ENCODE data around the gene ADTRP. TPM values are rescaled to one million over a fixed set of nuclear protein-coding genes. Genes with fewer than 3 reads are reported as not detected.

Gene ADTRP
- total RNA-seq, 2 experiments from 2014 or later, result not detected

- ChIA-PET POLR2A (no interaction called here), CTCF (ENCODE audit: unreplicated experiment) (no interaction called here)
- Histone ChIP-seq H3K79me2 (ENCODE audit: insufficient read depth, low read depth, low read length) (no peaks in the 10 kb centered on the region), H3K9me2 (ENCODE audit: insufficient read depth, low read length) (no peaks in the 10 kb centered on the region), H4K20me1 (ENCODE audit: insufficient read depth, low read length) (no peaks in the 10 kb centered on the region), H2AFZ (ENCODE audit: low read length) (no peak overlapping the region), H3K27ac (ENCODE audit: low read depth, low read length, poor library complexity, severe bottlenecking) (no peak overlapping the region), H3K4me2 (ENCODE audit: low read length) (no peak overlapping the region), H3K4me1 (ENCODE audit: insufficient read depth, low read length, poor library complexity, severe bottlenecking) (no peaks in the 10 kb centered on the region), H3K9me3 (ENCODE audit: low read length) (no peaks in the 10 kb centered on the region), H3K4me3 (ENCODE audit: low read depth, low read length, poor library complexity, severe bottlenecking) (no peak overlapping the region), H3K36me3 (ENCODE audit: insufficient read depth, low read length) (no peaks in the 10 kb centered on the region)
- no peak for DNase-seq (ENCODE audit: low spot score)
- intact Hi-C loops (cut with micrococcal nuclease; ENCODE audit: unreplicated experiment), result no loop called here
- no TSS peak for BruUV-seq (replicated peaks)
- TF ChIP-seq, protein P1, sequence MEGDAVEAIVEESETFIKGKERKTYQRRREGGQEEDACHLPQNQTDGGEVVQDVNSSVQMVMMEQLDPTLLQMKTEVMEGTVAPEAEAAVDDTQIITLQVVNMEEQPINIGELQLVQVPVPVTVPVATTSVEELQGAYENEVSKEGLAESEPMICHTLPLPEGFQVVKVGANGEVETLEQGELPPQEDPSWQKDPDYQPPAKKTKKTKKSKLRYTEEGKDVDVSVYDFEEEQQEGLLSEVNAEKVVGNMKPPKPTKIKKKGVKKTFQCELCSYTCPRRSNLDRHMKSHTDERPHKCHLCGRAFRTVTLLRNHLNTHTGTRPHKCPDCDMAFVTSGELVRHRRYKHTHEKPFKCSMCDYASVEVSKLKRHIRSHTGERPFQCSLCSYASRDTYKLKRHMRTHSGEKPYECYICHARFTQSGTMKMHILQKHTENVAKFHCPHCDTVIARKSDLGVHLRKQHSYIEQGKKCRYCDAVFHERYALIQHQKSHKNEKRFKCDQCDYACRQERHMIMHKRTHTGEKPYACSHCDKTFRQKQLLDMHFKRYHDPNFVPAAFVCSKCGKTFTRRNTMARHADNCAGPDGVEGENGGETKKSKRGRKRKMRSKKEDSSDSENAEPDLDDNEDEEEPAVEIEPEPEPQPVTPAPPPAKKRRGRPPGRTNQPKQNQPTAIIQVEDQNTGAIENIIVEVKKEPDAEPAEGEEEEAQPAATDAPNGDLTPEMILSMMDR (conservative IDR thresholded peaks at IDR 0.05; ENCODE audit: low read length), result no peak
- TF ChIP-seq EZH2phosphoT487 (IDR thresholded peaks at IDR 0.05; ENCODE audit: borderline replicate concordance, low read depth, low read length), result no peak
Measured at GRCh38 chr6:11785415-11785773, 6.8 kb upstream of the ADTRP start.

- Histone ChIP-seq H3K4me2 (ENCODE audit: low read length) (no peak overlapping the region), H4K20me1 (ENCODE audit: insufficient read depth, low read length) (no peaks in the 10 kb centered on the region), H3K9me2 (ENCODE audit: insufficient read depth, low read length) (no peaks in the 10 kb centered on the region), H3K9me3 (ENCODE audit: low read length) (no peaks in the 10 kb centered on the region), H3K4me3 (ENCODE audit: low read depth, low read length, poor library complexity, severe bottlenecking) (no peak overlapping the region), H3K4me1 (ENCODE audit: insufficient read depth, low read length, poor library complexity, severe bottlenecking) (no peaks in the 10 kb centered on the region), H3K79me2 (ENCODE audit: insufficient read depth, low read depth, low read length) (no peaks in the 10 kb centered on the region), H3K36me3 (ENCODE audit: insufficient read depth, low read length) (no peaks in the 10 kb centered on the region), H3K27ac (ENCODE audit: low read depth, low read length, poor library complexity, severe bottlenecking) (no peak overlapping the region), H2AFZ (ENCODE audit: low read length) (no peak overlapping the region)
- TF ChIP-seq, protein P1 (conservative IDR thresholded peaks at IDR 0.05; ENCODE audit: low read length), result no peak
- no peak for TF ChIP-seq EZH2phosphoT487 (IDR thresholded peaks at IDR 0.05; ENCODE audit: borderline replicate concordance, low read depth, low read length)
- intact Hi-C loops (cut with micrococcal nuclease; ENCODE audit: unreplicated experiment), result no loop called here
- no peak for DNase-seq (ENCODE audit: low spot score)
- ChIA-PET CTCF (ENCODE audit: unreplicated experiment) (no interaction called here), POLR2A (no interaction called here)
- no TSS peak for BruUV-seq (replicated peaks)
Measured at GRCh38 chr6:11784341-11784740, 5.7 kb upstream of the ADTRP start.

- Histone ChIP-seq H3K79me2 (ENCODE audit: insufficient read depth, low read depth, low read length) (no peaks in the 10 kb centered on the region), H3K9me2 (ENCODE audit: insufficient read depth, low read length) (no peaks in the 10 kb centered on the region), H2AFZ (ENCODE audit: low read length) (no peak overlapping the region), H3K36me3 (ENCODE audit: insufficient read depth, low read length) (no peaks in the 10 kb centered on the region), H3K9me3 (ENCODE audit: low read length) (no peaks in the 10 kb centered on the region), H3K27ac (ENCODE audit: low read depth, low read length, poor library complexity, severe bottlenecking) (no peak overlapping the region), H3K4me2 (ENCODE audit: low read length) (no peak overlapping the region), H3K4me1 (ENCODE audit: insufficient read depth, low read length, poor library complexity, severe bottlenecking) (no peaks in the 10 kb centered on the region), H3K4me3 (ENCODE audit: low read depth, low read length, poor library complexity, severe bottlenecking) (no peak overlapping the region), H4K20me1 (ENCODE audit: insufficient read depth, low read length) (no peaks in the 10 kb centered on the region)
- DNase-seq (ENCODE audit: low spot score), result no peak
- intact Hi-C loops (cut with micrococcal nuclease; ENCODE audit: unreplicated experiment), result no loop called here
- ChIA-PET CTCF (ENCODE audit: unreplicated experiment) (no interaction called here), POLR2A (interaction anchor here (1.0 kb wide), 1 partner anchor 812 kb away, joined by 4 read pairs; no protein-coding TSS in a partner anchor)
- BruUV-seq (replicated peaks), result no TSS peak
- no peak for TF ChIP-seq EZH2phosphoT487 (IDR thresholded peaks at IDR 0.05; ENCODE audit: borderline replicate concordance, low read depth, low read length)
- TF ChIP-seq, protein P1 (conservative IDR thresholded peaks at IDR 0.05; ENCODE audit: low read length), result no peak
Measured at GRCh38 chr6:11783524-11784064, 5.0 kb upstream of the ADTRP start.

Measured in OCI-LY7 (cell line).